ENCODE measurements around the gene METTL6. TPM values are rescaled to one million over a fixed set of nuclear protein-coding genes. Genes with fewer than 3 reads are reported as not detected.

METTL6 gene
- total RNA-seq, 1 experiment from 2014 or later: 25.6 TPM

DNA sequence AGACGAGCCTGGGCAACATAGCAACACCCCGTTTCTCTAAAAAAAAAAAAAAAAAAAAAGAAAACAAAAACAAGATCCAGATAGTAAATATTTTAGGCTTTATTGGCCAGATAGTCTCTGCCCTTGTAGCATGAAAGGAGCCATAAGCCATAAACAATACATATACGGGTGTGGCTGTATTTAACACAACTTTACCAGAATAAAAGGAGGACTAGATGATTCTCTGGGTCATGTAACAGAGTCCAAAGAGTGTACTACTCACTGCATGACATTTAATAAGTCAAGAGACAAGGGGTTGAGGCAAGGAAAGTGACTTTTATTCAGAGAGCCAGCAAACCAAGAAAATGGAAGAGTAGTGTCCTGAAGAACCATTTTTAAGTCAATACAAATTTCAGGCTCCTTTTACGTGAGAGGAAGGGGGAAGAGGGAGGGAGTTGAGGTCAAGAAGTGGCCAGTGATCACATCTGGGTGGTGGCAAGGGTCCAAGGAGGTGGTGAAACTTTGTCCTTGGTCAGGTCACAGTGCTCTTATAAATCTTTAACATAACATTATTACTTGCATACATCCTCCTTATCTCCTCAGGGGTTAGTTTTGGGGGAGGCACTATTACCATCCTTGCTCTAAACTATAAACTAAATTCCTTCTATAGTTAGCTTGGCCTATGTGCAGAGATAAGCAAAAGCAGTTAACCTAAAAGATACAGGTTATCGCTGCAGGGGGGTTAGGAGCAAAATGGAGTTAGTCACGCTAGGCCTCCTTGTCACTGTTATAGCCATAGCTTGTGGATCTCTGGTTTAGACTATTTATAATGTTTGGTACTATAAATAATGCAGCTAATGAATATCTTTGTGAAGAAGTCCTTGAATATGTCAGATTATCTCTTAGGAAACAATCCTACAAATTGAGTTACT, 46.1 kb downstream of the METTL6 start:
- Mint-ChIP-seq H3K27ac (no peak overlapping the region), H3K4me1 (peaks cover 3 to 5% of the 10 kb centered on the region in 2 experiments; a peak in 3 of 4 replicates), H3K36me3 (ENCODE audit: insufficient read depth in 1 of 3, low read depth in 3 of 3) (peaks cover 0 to 5% (median 4%) of the 10 kb centered on the region in 3 experiments; a peak in 2 of 7 replicates), H3K27me3 (ENCODE audit: low read depth) (peaks cover 5% of the 10 kb centered on the region), H3K4me3 (no peak overlapping the region), H3K9me3 (peaks cover 8 to 13% of the 10 kb centered on the region in 2 experiments)
- Histone ChIP-seq H4K91ac (ENCODE audit: insufficient read length, low read depth, low read length) (no peak overlapping the region), H3K79me2 (ENCODE audit: insufficient read depth, low read length) (no peaks in the 10 kb centered on the region), H3K27ac (ENCODE audit: insufficient read length, low read depth, low read length) (no peak overlapping the region), H2BK12ac (ENCODE audit: insufficient read length, low read depth, low read length) (no peak overlapping the region), H3T11ph (ENCODE audit: low read length) (no peak overlapping the region), H3K18ac (ENCODE audit: insufficient read length, low read depth, low read length) (no peak overlapping the region), H2BK20ac (ENCODE audit: low read depth, low read length, poor library complexity, severe bottlenecking) (no peak overlapping the region), H3K23me2 (ENCODE audit: insufficient read length, low read depth, low read length, poor library complexity, severe bottlenecking) (no peaks in the 10 kb centered on the region), H3K14ac (ENCODE audit: insufficient read depth, low read length) (no peak overlapping the region), H3K4ac (ENCODE audit: low read depth, low read length) (no peak overlapping the region), H3K4me1 (ENCODE audit: insufficient read depth, low read length) (no peaks in the 10 kb centered on the region), H3K79me1 (ENCODE audit: insufficient read depth, low read depth, low read length, poor library complexity, severe bottlenecking) (no peaks in the 10 kb centered on the region), H2AFZ (ENCODE audit: low read length) (no peak overlapping the region), H4K20me1 (ENCODE audit: control insufficient read depth, insufficient read depth, insufficient read length) (no peaks in the 10 kb centered on the region), H3K9ac (ENCODE audit: extremely low read depth, insufficient read length, low read length) (no peak overlapping the region), H2AK5ac (ENCODE audit: insufficient read length, low read length) (no peak overlapping the region), H3K27me3 (ENCODE audit: insufficient read depth, low read length) (no peaks in the 10 kb centered on the region), H2BK5ac (ENCODE audit: insufficient read length, low read length) (no peak overlapping the region), H4K5ac (ENCODE audit: insufficient read length, low read depth, low read length) (no peak overlapping the region), H3K56ac (ENCODE audit: insufficient read length, low read depth, low read length) (no peak overlapping the region), H3K9me3 (ENCODE audit: control insufficient read depth, low read depth, low read length) (no peaks in the 10 kb centered on the region), H2BK120ac (ENCODE audit: low read depth, low read length, poor library complexity, severe bottlenecking) (no peak overlapping the region), H4K8ac (replicated peaks; ENCODE audit: insufficient read length, low read depth, low read length) (no peak overlapping the region), H3K23ac (ENCODE audit: insufficient read length, low read depth, low read length) (no peak overlapping the region), H3K4me2 (ENCODE audit: insufficient read depth, insufficient read length, low read length) (no peak overlapping the region), H2BK15ac (ENCODE audit: low read depth, low read length) (no peak overlapping the region)
- no CpG with 5 or more reads among the region's 6 CpGs for WGBS (ENCODE audit: extremely low coverage, insufficient read length, low lambda C conversion rate)
- no peak for DNase-seq
- TF ChIP-seq, protein P1, sequence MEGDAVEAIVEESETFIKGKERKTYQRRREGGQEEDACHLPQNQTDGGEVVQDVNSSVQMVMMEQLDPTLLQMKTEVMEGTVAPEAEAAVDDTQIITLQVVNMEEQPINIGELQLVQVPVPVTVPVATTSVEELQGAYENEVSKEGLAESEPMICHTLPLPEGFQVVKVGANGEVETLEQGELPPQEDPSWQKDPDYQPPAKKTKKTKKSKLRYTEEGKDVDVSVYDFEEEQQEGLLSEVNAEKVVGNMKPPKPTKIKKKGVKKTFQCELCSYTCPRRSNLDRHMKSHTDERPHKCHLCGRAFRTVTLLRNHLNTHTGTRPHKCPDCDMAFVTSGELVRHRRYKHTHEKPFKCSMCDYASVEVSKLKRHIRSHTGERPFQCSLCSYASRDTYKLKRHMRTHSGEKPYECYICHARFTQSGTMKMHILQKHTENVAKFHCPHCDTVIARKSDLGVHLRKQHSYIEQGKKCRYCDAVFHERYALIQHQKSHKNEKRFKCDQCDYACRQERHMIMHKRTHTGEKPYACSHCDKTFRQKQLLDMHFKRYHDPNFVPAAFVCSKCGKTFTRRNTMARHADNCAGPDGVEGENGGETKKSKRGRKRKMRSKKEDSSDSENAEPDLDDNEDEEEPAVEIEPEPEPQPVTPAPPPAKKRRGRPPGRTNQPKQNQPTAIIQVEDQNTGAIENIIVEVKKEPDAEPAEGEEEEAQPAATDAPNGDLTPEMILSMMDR (conservative IDR thresholded peaks at IDR 0.05): no peak
